K562 (cell line): ENCODE measurements around the gene SMS. TPM values are rescaled to one million over a fixed set of nuclear protein-coding genes. Genes with fewer than 3 reads are reported as not detected.

ENCODE experiments used
- ATAC-seq: fragments of 200-7000 bp; cut with Tn5 transposase; 3 replicates; pipeline ENCODE4 v1.9.1; 2020; ENCODE audit warnings: moderate library complexity
- BruUV-seq: library from RNA; stranded (reverse); fragments of 400-500 nt; replicated peaks from 2 replicates; lab custom pipeline; 2021; lab: Mats Ljungman, UMichigan
- CTCF ChIA-PET: fragments of 300-600 bp; formaldehyde crosslinking; extraction: SDS; loops from one replicate; lab custom pipeline; 2021; ENCODE audit warnings: low intra/inter-chr PET ratio; lab: Yijun Ruan, JAX
- POLR2A ChIA-PET: fragments of 300-600, 350-650 bp; sonication (Branson Sonifier 250); formaldehyde crosslinking; extraction: SDS; loops from one replicate; lab custom pipeline; 2021; ENCODE audit warnings: antibody characterized with exemption, inconsistent platforms; lab: Yijun Ruan, JAX
- DNase-seq, 4 experiments: peaks; one replicate each; pipeline versions ENCODE4 v3.0.0 to v3.0.0-alpha.2; 2011 to 2018; ENCODE audit warnings: low spot score in 3 of 4, mixed read lengths in 3 of 4; ENCODE audit errors: extremely low read depth in 1 of 4
- FAIRE-seq: peaks from 2 replicates; lab custom pipeline; 2011; peaks lifted over from hg19 to GRCh38; lab: Jason Lieb, UNC
- H2AFZ ChIP-seq: 2 replicates; pipeline ENCODE4 v1.6.0; 2011; ENCODE audit warnings: low read depth, low read length, control low read depth, inconsistent platforms
- H3K27ac ChIP-seq: fragments of 200-600 bp; 3 replicates; pipeline ENCODE4 v1.8.0; 2011; ENCODE audit warnings: low read depth, mild to moderate bottlenecking, control low read depth, inconsistent platforms, low read length, moderate library complexity, mixed read lengths; ENCODE audit errors: extremely low read depth
- H3K27me3 ChIP-seq, 2 experiments: fragments of 300-600 bp in 1 of 2; 2 replicates in 1 of 2; 3 replicates in 1 of 2; pipeline versions ENCODE4 v1.6.0 to v1.8.0; 2011; ENCODE audit warnings: inconsistent platforms in 2 of 2, low read length in 2 of 2, mild to moderate bottlenecking in 1 of 2, mixed read lengths in 1 of 2, moderate library complexity in 1 of 2; ENCODE audit not compliant: control insufficient read depth in 2 of 2, insufficient read depth in 2 of 2
- H3K36me3 ChIP-seq: fragments of 300-600 bp; 3 replicates; pipeline ENCODE4 v1.8.0; 2011; ENCODE audit warnings: mild to moderate bottlenecking, low read length, inconsistent platforms; ENCODE audit not compliant: control insufficient read depth, insufficient read depth
- H3K4me1 ChIP-seq, 2 experiments: fragments of 200-600 bp in 1 of 2; replicated peaks in 1 of 2; 2 replicates in 1 of 2; 3 replicates in 1 of 2; pipeline versions ENCODE4 v1.5.1 to v1.8.0; 2011; ENCODE audit warnings: inconsistent platforms in 2 of 2, low read length in 2 of 2, mild to moderate bottlenecking in 1 of 2, mixed read lengths in 1 of 2, moderate library complexity in 1 of 2; ENCODE audit not compliant: control insufficient read depth in 2 of 2, insufficient read depth in 2 of 2
- H3K4me2 ChIP-seq: 2 replicates; pipeline ENCODE4 v1.6.1; 2011; ENCODE audit warnings: low read length, control low read depth, inconsistent platforms, mixed read lengths; ENCODE audit not compliant: insufficient read depth
- H3K4me3 ChIP-seq: fragments of 200-600 bp; sonication (generic), shearing (Covaris generic); 2 replicates; pipeline ENCODE4 v1.5.1; 2016; ENCODE audit warnings: control low read depth, inconsistent platforms
- H3K79me2 ChIP-seq: fragments of 200-600 bp; 3 replicates; pipeline ENCODE4 v1.8.0; 2011; ENCODE audit warnings: low read length, inconsistent platforms; ENCODE audit not compliant: control insufficient read depth, insufficient read depth
- H3K9ac ChIP-seq, 2 experiments: 2 replicates each; pipeline versions ENCODE4 v1.6.0 to v1.6.1; 2011; ENCODE audit warnings: low read depth in 2 of 2, low read length in 2 of 2, control low read depth in 1 of 2, inconsistent platforms in 1 of 2, mild to moderate bottlenecking in 1 of 2, mixed read lengths in 1 of 2; ENCODE audit not compliant: insufficient read depth in 1 of 2
- H3K9me1 ChIP-seq: one replicate; pipeline ENCODE4 v1.6.0; 2011; ENCODE audit warnings: inconsistent platforms, mild to moderate bottlenecking, low read length, moderate library complexity; ENCODE audit not compliant: control insufficient read depth, insufficient read depth
- H3K9me3 ChIP-seq: replicated peaks from 2 replicates; pipeline ENCODE4 v1.5.1; 2011; ENCODE audit warnings: low read depth, low read length, inconsistent platforms; ENCODE audit not compliant: control insufficient read depth, insufficient read depth
- H4K20me1 ChIP-seq: replicated peaks from 2 replicates; pipeline ENCODE4 v1.6.1; 2011; ENCODE audit warnings: low read length, inconsistent platforms, mixed read lengths; ENCODE audit not compliant: control insufficient read depth, insufficient read depth
- ADNP ChIP-seq: fragments of 200-800 bp; sonication (Bioruptor generic); IDR thresholded peaks from 2 replicates; pipeline ENCODE4 v1.6.1; 2016; ENCODE audit warnings: missing genetic modification characterization, missing compliant biosample characterization
- BMI1 ChIP-seq: fragments of 150-350 bp; IDR thresholded peaks from 2 replicates; pipeline ENCODE4 v1.6.1; 2014; ENCODE audit warnings: low read length
- GTF2F1 ChIP-seq: IDR thresholded peaks from 2 replicates; pipeline ENCODE4 v1.6.1; 2011; ENCODE audit warnings: low read depth, low read length, improper control_type of control experiment
- KDM5B ChIP-seq: fragments of 200-600 bp; sonication (generic); IDR thresholded peaks from 2 replicates; pipeline ENCODE4 v1.6.1; 2012; ENCODE audit warnings: low read depth, mild to moderate bottlenecking, moderate library complexity, low read length, control low read depth, inconsistent platforms; ENCODE audit not compliant: insufficient replicate concordance
- NBN ChIP-seq: fragments of 450-650 bp; IDR thresholded peaks from 2 replicates; pipeline ENCODE4 v1.6.1; 2016; ENCODE audit warnings: low read depth, mild to moderate bottlenecking
- NR4A1 ChIP-seq, 2 experiments: fragments of 250-450 bp in 1 of 2; fragments of 450-650 bp in 1 of 2; sonication (Bioruptor Pico) in 1 of 2; IDR thresholded peaks; 2 replicates each; pipeline versions ENCODE4 v1.4.0 to v1.6.1; 2016 to 2020; ENCODE audit warnings: mild to moderate bottlenecking in 2 of 2, missing compliant biosample characterization in 1 of 2, missing genetic modification characterization in 1 of 2, moderate library complexity in 1 of 2
- TAF7 ChIP-seq: fragments of 450-650 bp; IDR thresholded peaks from 2 replicates; pipeline ENCODE4 v1.6.1; 2016; ENCODE audit warnings: missing genetic modification characterization, missing compliant biosample characterization
- TARDBP ChIP-seq: fragments of 450-650 bp; IDR thresholded peaks from 2 replicates; pipeline ENCODE4 v1.6.1; 2016
- THRAP3 ChIP-seq: fragments of 450-650 bp; IDR thresholded peaks from 2 replicates; pipeline ENCODE4 v1.6.1; 2016; ENCODE audit warnings: mild to moderate bottlenecking, inconsistent platforms, borderline replicate concordance
- ZNF140 ChIP-seq: fragments of 250-450 bp; sonication (Bioruptor Pico); IDR thresholded peaks from 2 replicates; pipeline ENCODE4 v1.8.0; 2021; ENCODE audit warnings: moderate library complexity, mild to moderate bottlenecking, inconsistent platforms
- WGBS: fragments of 100-300 bp; shearing (Covaris generic); methylation state at CpG from one replicate; pipeline ENCODE4 v1.1.6; 2016; ENCODE audit warnings: low coverage, mixed read lengths; ENCODE audit not compliant: insufficient coverage; ENCODE audit errors: missing lambda C conversion rate; 5-methylcytosine and 5-hydroxymethylcytosine counted together
- in situ Hi-C: fragments of 300-500 bp; cut with MboI; formaldehyde crosslinking; loops from 4 replicates; pipeline ENCODE4 v1.15.0; 2018; ENCODE audit warnings: inconsistent platforms, mixed read lengths
- intact Hi-C: fragments of 100-400 bp; cut with micrococcal nuclease; formaldehyde crosslinking; loops from 2 replicates; pipeline ENCODE4 v1.14.2; 2022
- polyA plus RNA-seq, 8 experiments: library from polyadenylated mRNA; depleted of rRNA in 4 of 8; stranded (reverse) in 5 of 8; unstranded in 3 of 8; fragments of >200 nt; fragmentation: Nextera tagmentation in 2 of 8; fragmentation: Illumina TruSeq in 1 of 8; extraction: Ambion mirVana in 2 of 8; extraction: Trizol in 1 of 8; gene quantifications; 2 replicates each; pipeline versions ENCODE4 v1.2.1 to v1.2.3, GENCODE V29; 2011 to 2014; ENCODE audit warnings: inconsistent platforms in 1 of 8, missing spikeins in 1 of 8
- total RNA-seq, 7 experiments: library from RNA; depleted of rRNA in 6 of 7; stranded (reverse); fragments of >200 nt in 6 of 7; fragmentation: Illumina TruSeq in 2 of 7; extraction: Trizol in 2 of 7; gene quantifications; 2 replicates each; pipeline versions ENCODE4 v1.2.1 to v1.2.3, GENCODE V29; 2011 to 2021; ENCODE audit warnings: low replicate concordance in 1 of 7
- TF ChIP-seq, protein P1 (sequence below), 2 experiments: fragments of 450-650 bp; IDR thresholded peaks; 2 replicates each; pipeline ENCODE4 v1.6.1; 2016
- TF ChIP-seq, protein P2 (sequence below): sonication (generic); formaldehyde crosslinking; IDR thresholded peaks from 2 replicates; pipeline ENCODE4 v1.8.1; 2023; ENCODE audit warnings: mild to moderate bottlenecking, missing genetic modification reagents, moderate library complexity
- TF ChIP-seq, protein P3 (sequence below): fragments of 200-800 bp; sonication (Bioruptor generic); IDR thresholded peaks from 2 replicates; pipeline ENCODE4 v1.6.1; 2016; ENCODE audit warnings: missing genetic modification characterization, missing compliant biosample characterization

The SMS gene
- total and polyA plus RNA-seq, 9 of the 15 experiments (the other 6 are each of a cell fraction or from before 2014, with no cell fraction given), result 71.1 to 193 (median 152) TPM

DNA sequence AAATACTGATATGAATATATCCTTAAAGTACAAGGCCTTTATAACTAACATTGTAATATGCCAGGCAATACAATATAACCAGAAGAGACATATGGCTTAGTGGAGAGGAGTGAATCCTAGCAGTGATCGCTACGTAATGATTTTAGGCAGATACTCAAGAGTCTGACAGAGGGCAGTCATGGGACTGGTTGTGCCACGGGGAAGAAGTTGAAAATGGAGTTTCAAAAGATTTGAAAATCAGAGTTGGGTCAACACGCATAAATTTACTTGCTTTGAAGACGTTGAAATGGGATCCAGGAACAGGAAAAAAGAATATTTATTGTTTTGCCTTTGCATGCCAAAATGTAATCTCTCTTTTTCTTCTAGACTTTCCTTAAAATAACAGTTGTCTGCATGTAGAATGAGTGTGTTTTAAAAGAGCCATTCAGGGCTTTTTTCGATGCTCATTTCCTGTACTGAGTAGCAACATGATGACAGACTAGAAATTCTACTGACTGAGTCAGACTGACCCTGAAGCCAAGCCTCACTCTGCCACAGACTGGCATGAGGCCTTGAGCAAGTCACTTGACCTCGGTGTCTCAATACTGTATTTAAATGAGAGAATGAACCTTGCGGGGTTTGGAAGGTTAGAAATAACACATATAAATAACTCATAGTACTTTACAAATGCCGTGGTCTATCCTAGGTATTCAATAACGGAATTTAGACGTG lies 8.1 kb upstream of the SMS start:
- Histone ChIP-seq H3K9me1 (no peaks in the 10 kb centered on the region), H3K27ac (no peak overlapping the region), H3K4me2 (no peak overlapping the region), H3K9ac (no peak overlapping the region), H2AFZ (peak overlapping the region; percentile 74; the same call in 1 of the 2 replicates), H3K9me3 (no peaks in the 10 kb centered on the region), H3K36me3 (no peaks in the 10 kb centered on the region), H3K4me3 (no peak overlapping the region), H4K20me1 (no peaks in the 10 kb centered on the region), H3K27me3 (no peaks in the 10 kb centered on the region), H3K79me2 (no peaks in the 10 kb centered on the region), H3K4me1 (no peaks in the 10 kb centered on the region; a peak in 1 of 5 replicates)
- ATAC-seq (no peak), DNase-seq (no peak), FAIRE-seq (no peak)
- POLR2A ChIA-PET, result no interaction called here
- in situ Hi-C loops, result no loop called here
- 47% methylated on average over 11 of the region's 11 CpGs for WGBS
- CTCF ChIA-PET, result no interaction called here
- intact Hi-C loops, result loop anchor here (5.0 kb wide), 1 partner anchor 40 kb away; no protein-coding TSS in a partner anchor
- BruUV-seq, result no TSS peak
- TF ChIP-seq BMI1 (no peak), ADNP (tag) (no peak), KDM5B (no peak), ZNF140 (no peak), TARDBP (no peak), THRAP3 (no peak), TAF7 (no peak), NBN (no peak), NR4A1 (CRISPR knock-in tag; IDR thresholded peaks at IDR 0.05) (no peak), NR4A1 (tag; IDR thresholded peaks at IDR 0.05) (no peak), GTF2F1 (no peak)
- TF ChIP-seq, protein P1, sequence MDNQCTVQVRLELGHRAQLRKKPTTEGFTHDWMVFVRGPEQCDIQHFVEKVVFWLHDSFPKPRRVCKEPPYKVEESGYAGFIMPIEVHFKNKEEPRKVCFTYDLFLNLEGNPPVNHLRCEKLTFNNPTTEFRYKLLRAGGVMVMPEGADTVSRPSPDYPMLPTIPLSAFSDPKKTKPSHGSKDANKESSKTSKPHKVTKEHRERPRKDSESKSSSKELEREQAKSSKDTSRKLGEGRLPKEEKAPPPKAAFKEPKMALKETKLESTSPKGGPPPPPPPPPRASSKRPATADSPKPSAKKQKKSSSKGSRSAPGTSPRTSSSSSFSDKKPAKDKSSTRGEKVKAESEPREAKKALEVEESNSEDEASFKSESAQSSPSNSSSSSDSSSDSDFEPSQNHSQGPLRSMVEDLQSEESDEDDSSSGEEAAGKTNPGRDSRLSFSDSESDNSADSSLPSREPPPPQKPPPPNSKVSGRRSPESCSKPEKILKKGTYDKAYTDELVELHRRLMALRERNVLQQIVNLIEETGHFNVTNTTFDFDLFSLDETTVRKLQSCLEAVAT (IDR thresholded peaks at IDR 0.05), result no peak
- TF ChIP-seq, protein P2, sequence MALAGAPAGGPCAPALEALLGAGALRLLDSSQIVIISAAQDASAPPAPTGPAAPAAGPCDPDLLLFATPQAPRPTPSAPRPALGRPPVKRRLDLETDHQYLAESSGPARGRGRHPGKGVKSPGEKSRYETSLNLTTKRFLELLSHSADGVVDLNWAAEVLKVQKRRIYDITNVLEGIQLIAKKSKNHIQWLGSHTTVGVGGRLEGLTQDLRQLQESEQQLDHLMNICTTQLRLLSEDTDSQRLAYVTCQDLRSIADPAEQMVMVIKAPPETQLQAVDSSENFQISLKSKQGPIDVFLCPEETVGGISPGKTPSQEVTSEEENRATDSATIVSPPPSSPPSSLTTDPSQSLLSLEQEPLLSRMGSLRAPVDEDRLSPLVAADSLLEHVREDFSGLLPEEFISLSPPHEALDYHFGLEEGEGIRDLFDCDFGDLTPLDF, result no peak
- TF ChIP-seq, protein P3, sequence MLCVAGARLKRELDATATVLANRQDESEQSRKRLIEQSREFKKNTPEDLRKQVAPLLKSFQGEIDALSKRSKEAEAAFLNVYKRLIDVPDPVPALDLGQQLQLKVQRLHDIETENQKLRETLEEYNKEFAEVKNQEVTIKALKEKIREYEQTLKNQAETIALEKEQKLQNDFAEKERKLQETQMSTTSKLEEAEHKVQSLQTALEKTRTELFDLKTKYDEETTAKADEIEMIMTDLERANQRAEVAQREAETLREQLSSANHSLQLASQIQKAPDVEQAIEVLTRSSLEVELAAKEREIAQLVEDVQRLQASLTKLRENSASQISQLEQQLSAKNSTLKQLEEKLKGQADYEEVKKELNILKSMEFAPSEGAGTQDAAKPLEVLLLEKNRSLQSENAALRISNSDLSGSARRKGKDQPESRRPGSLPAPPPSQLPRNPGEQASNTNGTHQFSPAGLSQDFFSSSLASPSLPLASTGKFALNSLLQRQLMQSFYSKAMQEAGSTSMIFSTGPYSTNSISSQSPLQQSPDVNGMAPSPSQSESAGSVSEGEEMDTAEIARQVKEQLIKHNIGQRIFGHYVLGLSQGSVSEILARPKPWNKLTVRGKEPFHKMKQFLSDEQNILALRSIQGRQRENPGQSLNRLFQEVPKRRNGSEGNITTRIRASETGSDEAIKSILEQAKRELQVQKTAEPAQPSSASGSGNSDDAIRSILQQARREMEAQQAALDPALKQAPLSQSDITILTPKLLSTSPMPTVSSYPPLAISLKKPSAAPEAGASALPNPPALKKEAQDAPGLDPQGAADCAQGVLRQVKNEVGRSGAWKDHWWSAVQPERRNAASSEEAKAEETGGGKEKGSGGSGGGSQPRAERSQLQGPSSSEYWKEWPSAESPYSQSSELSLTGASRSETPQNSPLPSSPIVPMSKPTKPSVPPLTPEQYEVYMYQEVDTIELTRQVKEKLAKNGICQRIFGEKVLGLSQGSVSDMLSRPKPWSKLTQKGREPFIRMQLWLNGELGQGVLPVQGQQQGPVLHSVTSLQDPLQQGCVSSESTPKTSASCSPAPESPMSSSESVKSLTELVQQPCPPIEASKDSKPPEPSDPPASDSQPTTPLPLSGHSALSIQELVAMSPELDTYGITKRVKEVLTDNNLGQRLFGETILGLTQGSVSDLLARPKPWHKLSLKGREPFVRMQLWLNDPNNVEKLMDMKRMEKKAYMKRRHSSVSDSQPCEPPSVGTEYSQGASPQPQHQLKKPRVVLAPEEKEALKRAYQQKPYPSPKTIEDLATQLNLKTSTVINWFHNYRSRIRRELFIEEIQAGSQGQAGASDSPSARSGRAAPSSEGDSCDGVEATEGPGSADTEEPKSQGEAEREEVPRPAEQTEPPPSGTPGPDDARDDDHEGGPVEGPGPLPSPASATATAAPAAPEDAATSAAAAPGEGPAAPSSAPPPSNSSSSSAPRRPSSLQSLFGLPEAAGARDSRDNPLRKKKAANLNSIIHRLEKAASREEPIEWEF (CRISPR knock-in tag), result no peak
